Stimulated activated naive CD4-positive, alpha-beta T cell (primary cell): ENCODE results near the gene ITGB3BP.

Experiments
- DNase-seq, 6 experiments: peaks; one replicate each; lab custom pipeline; 2025; lab: John Stamatoyannopoulos, UW

Gene ITGB3BP

DNA sequence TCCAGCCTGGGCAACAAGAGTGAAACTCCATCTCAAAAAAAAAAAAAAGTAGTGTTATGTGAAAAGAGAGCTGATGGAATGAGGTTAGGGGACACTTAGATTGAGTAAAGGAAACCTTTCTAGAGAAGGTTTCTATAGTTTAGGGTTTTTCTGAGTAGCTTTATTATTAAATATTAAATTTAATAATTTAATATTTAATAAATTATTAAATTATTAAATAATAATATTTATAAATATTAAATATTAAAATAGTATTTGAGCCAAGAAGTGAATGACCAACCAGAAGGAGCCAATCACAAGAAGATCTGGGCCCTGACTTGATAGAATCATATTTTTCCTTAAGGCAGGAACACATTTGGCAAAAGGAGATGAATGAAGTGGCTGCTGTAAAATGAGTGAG lies 104.9 kb downstream of the ITGB3BP start:
- no peak for DNase-seq

- no peak for DNase-seq
Observed at GRCh38 chr1:63414691-63415365, 108.2 kb downstream of the ITGB3BP start.

DNA sequence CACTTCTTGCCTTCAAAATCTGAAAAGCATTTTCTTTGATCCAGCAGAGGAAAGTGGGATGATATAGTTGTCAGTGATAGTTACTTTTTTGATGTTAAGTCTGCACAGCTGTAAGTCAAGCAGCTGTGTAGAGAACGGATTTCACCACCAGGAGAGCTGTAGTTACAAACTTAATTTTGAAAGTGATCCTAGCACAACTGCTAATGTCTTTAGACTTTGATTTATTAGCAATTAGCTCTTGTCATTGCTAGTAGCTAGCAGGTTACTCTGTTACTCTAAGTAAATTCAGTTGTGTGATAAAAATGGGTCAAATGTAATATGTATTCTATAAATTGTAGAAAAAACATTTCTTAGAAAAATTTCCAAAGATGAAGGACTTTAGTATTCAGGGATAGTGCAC lies 109.6 kb downstream of the ITGB3BP start:
- DNase-seq, result no peak

GRCh38 chr1:63411066-63411465 lies 112.0 kb downstream of the ITGB3BP start:
- DNase-seq, result no peak

- no peak for DNase-seq
Observed at GRCh38 chr1:63408331-63408730, 114.7 kb downstream of the ITGB3BP start.

- no peak for DNase-seq
Observed at GRCh38 chr1:63407002-63407401, 116.0 kb downstream of the ITGB3BP start.

- DNase-seq, result no peak
Observed at GRCh38 chr1:63405987-63406386, 117.0 kb downstream of the ITGB3BP start.

DNA sequence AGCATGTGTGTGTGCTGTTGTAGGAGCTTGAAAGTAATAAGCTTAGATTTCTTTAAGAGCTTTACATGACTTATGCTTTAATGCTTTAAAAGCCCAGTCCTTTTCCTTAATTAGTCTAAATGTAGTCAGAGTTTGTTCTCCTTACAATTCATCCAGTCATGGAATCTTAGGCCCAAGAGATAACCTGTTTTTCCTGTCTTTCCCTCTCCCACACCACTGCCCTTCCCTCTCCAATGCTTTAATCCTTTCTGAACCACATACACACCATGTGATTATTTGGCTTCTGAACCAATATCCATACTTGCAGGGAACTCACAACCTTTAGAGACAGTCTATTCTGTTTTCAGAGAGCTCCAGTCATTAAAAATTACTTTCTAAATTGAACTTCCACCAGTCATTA lies 118.0 kb downstream of the ITGB3BP start:
- DNase-seq, result no peak

DNA sequence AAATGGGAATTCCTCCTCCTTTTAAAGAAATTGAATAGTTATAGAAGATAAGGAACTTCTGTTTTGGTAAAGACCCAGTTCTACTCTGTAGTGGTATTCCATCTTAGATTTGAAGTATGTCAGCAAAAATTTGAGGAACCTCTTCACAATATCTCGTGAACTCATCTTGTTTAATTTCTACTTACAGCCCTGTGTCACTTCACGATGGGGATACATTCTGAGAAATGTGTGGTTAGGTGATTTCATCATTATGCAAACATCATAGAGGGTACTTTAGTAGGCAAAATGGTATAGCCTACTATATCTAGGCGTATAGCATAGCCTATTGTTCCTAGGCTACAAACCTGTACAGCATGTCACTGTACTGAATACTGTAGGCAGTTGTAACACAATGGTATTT lies 119.6 kb downstream of the ITGB3BP start:
- no peak for DNase-seq

- DNase-seq, result no peak
Observed at GRCh38 chr1:63401945-63402344, 121.1 kb downstream of the ITGB3BP start.
